Endothelial cell of umbilical vein (primary cell): ENCODE measurements around the gene SESN3.

Source experiments
- EZH2 ChIP-seq: IDR thresholded peaks from 2 replicates; pipeline ENCODE4 v1.6.1; 2012; ENCODE audit warnings: borderline replicate concordance, low read depth, mild to moderate bottlenecking, moderate library complexity, low read length, inconsistent platforms; ENCODE audit not compliant: severe bottlenecking
- MYC ChIP-seq: IDR thresholded peaks from one replicate; pipeline ENCODE4 v1.6.1; 2011; ENCODE audit warnings: mild to moderate bottlenecking, low read depth, low read length
- POLR2AphosphoS5 ChIP-seq: IDR thresholded peaks from 2 replicates; pipeline ENCODE4 v1.6.1; 2012; ENCODE audit warnings: low read depth, mild to moderate bottlenecking, control low read depth, low read length, moderate library complexity; ENCODE audit not compliant: insufficient read depth
- TF ChIP-seq, protein P1 (sequence below): IDR thresholded peaks from 2 replicates; pipeline ENCODE4 v1.6.1; 2011; ENCODE audit not compliant: insufficient read depth, insufficient read length
- TF ChIP-seq, protein P2 (sequence below), 2 donors: IDR thresholded peaks; 1 replicate in 1 of 2; 2 replicates in 1 of 2; pipeline ENCODE4 v1.5.1; 2011; ENCODE audit warnings: low read length in 2 of 2, mild to moderate bottlenecking in 2 of 2, moderate library complexity in 2 of 2, control low read depth in 1 of 2, inconsistent platforms in 1 of 2, low read depth in 1 of 2; ENCODE audit not compliant: insufficient read depth in 1 of 2; ENCODE audit errors: extremely low read depth in 1 of 2

DNA sequence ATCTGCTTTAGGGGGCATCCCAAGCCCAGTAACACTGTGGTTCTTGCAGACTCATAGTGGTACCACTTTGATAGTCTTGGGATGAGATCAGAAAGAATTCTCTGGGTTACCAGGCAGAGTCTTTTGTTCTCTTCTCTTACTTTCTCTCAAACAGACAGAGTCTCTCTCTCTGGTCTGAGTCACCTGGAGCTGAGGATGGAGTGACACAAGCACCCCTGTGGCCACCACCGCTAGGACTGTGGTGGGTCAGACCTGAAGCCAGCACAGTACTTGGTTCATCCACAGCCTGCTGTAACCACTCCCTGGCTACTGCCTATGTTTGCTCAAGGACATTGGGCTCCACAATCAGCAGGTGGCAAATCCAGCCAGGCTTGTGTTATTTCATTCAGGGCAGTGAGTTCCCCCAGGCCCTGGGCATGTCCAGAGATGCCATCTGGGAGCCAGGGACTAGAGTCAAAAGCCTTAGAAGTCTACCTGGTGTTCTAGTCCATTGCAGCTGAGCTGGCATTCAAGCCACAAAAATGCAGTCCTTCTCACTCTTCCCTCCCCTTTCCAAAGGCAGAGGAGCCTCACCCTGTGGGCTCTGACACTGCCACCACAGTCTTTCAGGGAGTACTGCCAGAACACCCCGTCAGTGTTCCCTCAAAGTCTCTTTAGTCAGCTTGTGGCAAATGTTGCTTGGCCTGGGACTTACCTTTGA, 111.5 kb downstream of the SESN3 start:
- TF ChIP-seq, protein P1, sequence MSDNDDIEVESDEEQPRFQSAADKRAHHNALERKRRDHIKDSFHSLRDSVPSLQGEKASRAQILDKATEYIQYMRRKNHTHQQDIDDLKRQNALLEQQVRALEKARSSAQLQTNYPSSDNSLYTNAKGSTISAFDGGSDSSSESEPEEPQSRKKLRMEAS, result no peak
- TF ChIP-seq POLR2AphosphoS5 (no peak), EZH2 (no peak), MYC (no peak)
- TF ChIP-seq, protein P2, sequence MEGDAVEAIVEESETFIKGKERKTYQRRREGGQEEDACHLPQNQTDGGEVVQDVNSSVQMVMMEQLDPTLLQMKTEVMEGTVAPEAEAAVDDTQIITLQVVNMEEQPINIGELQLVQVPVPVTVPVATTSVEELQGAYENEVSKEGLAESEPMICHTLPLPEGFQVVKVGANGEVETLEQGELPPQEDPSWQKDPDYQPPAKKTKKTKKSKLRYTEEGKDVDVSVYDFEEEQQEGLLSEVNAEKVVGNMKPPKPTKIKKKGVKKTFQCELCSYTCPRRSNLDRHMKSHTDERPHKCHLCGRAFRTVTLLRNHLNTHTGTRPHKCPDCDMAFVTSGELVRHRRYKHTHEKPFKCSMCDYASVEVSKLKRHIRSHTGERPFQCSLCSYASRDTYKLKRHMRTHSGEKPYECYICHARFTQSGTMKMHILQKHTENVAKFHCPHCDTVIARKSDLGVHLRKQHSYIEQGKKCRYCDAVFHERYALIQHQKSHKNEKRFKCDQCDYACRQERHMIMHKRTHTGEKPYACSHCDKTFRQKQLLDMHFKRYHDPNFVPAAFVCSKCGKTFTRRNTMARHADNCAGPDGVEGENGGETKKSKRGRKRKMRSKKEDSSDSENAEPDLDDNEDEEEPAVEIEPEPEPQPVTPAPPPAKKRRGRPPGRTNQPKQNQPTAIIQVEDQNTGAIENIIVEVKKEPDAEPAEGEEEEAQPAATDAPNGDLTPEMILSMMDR (IDR thresholded peaks at IDR 0.05; ENCODE audit: extremely low read depth in 1 of 2, insufficient read depth in 1 of 2, low read depth in 1 of 2, low read length in 2 of 2), result no peak
